MCF 10A (cell line): ENCODE results near the gene CX3CL1. TPM values are rescaled to one million over a fixed set of nuclear protein-coding genes. Genes with fewer than 3 reads are reported as not detected.

ENCODE experiments used
- Bru-seq: library from RNA; stranded (reverse); fragments of 400-500 nt; gene quantifications from one replicate; lab custom pipeline; 2021; lab: Mats Ljungman, UMichigan
- BruChase-seq, 2 experiments: library from RNA; stranded (reverse); fragments of 400-500 nt; gene quantifications; one replicate each; lab custom pipeline; 2021; lab: Mats Ljungman, UMichigan
- BruUV-seq: library from RNA; stranded (reverse); fragments of 400-500 nt; replicated peaks from 2 replicates; lab custom pipeline; 2021; lab: Mats Ljungman, UMichigan
- CTCF ChIA-PET: fragments of 300-600 bp; sonication (Branson Sonifier 250); formaldehyde crosslinking; extraction: SDS; loops from one replicate; lab custom pipeline; 2021; ENCODE audit warnings: antibody characterized with exemption, inconsistent platforms; lab: Yijun Ruan, JAX
- POLR2A ChIA-PET: fragments of 300-600, 350-650 bp; sonication (Branson Sonifier 250); formaldehyde crosslinking; extraction: SDS; loops from one replicate; lab custom pipeline; 2020; ENCODE audit warnings: antibody characterized with exemption, inconsistent platforms; lab: Yijun Ruan, JAX
- DNase-seq: peaks from one replicate; pipeline ENCODE4 v3.0.0-alpha.2; 2018; ENCODE audit not compliant: unreplicated experiment
- H3K27ac Mint-ChIP-seq: one replicate; pipeline ENCODE4 v1.8.0; 2022; ENCODE audit warnings: mild to moderate bottlenecking, low read depth, mixed read lengths; ENCODE audit not compliant: unreplicated experiment
- H3K27me3 Mint-ChIP-seq: one replicate; pipeline ENCODE4 v1.8.0; 2022; ENCODE audit warnings: mixed read lengths; ENCODE audit not compliant: insufficient read depth, unreplicated experiment
- H3K36me3 Mint-ChIP-seq: one replicate; pipeline ENCODE4 v1.8.0; 2022; ENCODE audit warnings: mild to moderate bottlenecking, moderate library complexity, mixed read lengths; ENCODE audit not compliant: insufficient read depth, unreplicated experiment
- H3K4me1 Mint-ChIP-seq: one replicate; pipeline ENCODE4 v1.8.0; 2022; ENCODE audit warnings: mixed read lengths; ENCODE audit not compliant: insufficient read depth, unreplicated experiment
- H3K4me3 Mint-ChIP-seq: one replicate; pipeline ENCODE4 v1.8.0; 2022; ENCODE audit warnings: mild to moderate bottlenecking, moderate library complexity, mixed read lengths; ENCODE audit not compliant: unreplicated experiment
- H3K9me3 Mint-ChIP-seq: one replicate; pipeline ENCODE4 v1.8.0; 2022; ENCODE audit warnings: mixed read lengths; ENCODE audit not compliant: unreplicated experiment
- intact Hi-C: fragments of 100-400 bp; cut with micrococcal nuclease; formaldehyde crosslinking; loops from 2 replicates; pipeline ENCODE4 v1.14.1; 2022
- long read RNA-seq: library from polyadenylated mRNA; stranded (forward); transcript quantifications from one replicate; pipeline ENCODE4 v2.0.0, GENCODE V29; 2022
- total RNA-seq: library from RNA; stranded (reverse); gene quantifications from 2 replicates; pipeline ENCODE4 v1.2.3, GENCODE V29; 2022
- TF ChIP-seq, protein P1 (sequence below): fragments of 200-600 bp; IDR thresholded peaks from one replicate; pipeline ENCODE4 v1.8.0; 2022; ENCODE audit warnings: antibody characterized with exemption, mild to moderate bottlenecking; ENCODE audit not compliant: unreplicated experiment

The CX3CL1 gene
- total RNA-seq = not detected in 2 replicates
- Bru-seq, nascent RNA = not detected
- BruChase-seq, experiment 1, labeled RNA remaining after a 6-hour chase = not detected
- BruChase-seq, experiment 2, labeled RNA remaining after a 2-hour chase = not detected
- long read RNA-seq = 0 reads

DNA sequence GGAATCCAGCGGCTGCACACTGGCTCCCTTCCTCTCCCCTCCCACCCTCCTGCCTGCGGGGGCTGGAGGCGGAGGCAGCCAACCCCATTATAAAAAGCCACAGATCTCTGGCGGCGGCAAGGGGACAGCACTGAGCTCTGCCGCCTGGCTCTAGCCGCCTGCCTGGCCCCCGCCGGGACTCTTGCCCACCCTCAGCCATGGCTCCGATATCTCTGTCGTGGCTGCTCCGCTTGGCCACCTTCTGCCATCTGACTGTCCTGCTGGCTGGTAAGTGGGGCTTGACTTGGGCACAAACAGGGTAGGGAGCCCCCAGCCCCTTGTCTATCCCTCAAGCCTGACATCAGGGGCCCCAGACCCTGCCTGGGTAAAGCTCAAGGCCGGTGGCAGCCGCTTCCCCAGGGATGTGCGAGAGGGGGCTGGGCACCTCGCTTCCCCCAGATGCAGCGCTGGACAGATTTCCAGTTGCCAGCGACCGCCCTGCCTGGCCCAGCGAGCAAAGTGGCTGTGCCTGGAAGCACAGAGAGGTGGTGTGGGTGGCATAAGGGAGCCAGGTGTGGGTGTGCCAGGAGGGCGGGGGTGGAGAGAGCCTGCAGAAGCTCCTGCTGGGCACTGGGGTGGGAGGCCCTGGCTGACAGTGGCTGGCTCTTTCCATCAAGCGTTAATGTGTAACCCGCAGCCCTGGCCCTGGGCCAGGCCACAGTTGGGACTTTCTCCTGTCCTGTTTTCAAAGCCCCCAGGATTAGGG lies at the start of gene CX3CL1:
Gene CX3CL1, plus strand, starts transcription at position 119 of the 745 bp plus-strand sequence. Its CDS starts 79 bp downstream, at position 198.
- TF ChIP-seq, protein P1, sequence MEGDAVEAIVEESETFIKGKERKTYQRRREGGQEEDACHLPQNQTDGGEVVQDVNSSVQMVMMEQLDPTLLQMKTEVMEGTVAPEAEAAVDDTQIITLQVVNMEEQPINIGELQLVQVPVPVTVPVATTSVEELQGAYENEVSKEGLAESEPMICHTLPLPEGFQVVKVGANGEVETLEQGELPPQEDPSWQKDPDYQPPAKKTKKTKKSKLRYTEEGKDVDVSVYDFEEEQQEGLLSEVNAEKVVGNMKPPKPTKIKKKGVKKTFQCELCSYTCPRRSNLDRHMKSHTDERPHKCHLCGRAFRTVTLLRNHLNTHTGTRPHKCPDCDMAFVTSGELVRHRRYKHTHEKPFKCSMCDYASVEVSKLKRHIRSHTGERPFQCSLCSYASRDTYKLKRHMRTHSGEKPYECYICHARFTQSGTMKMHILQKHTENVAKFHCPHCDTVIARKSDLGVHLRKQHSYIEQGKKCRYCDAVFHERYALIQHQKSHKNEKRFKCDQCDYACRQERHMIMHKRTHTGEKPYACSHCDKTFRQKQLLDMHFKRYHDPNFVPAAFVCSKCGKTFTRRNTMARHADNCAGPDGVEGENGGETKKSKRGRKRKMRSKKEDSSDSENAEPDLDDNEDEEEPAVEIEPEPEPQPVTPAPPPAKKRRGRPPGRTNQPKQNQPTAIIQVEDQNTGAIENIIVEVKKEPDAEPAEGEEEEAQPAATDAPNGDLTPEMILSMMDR = no peak
- no peak within 1 kb of the TSS for H3K27ac Mint-ChIP-seq
- CTCF ChIA-PET = no interaction called here
- POLR2A ChIA-PET = no interaction called here
- H3K27me3 Mint-ChIP-seq = peaks cover 12% of the 10 kb centered on the region
- H3K4me3 Mint-ChIP-seq = no peak within 1 kb of the TSS
- no peak for DNase-seq
- BruUV-seq = no TSS peak
- no peaks in the 10 kb centered on the region for H3K4me1 Mint-ChIP-seq
- no peaks in the 10 kb centered on the region for H3K36me3 Mint-ChIP-seq
- intact Hi-C loops = no loop called here
- no peaks in the 10 kb centered on the region for H3K9me3 Mint-ChIP-seq

DNA sequence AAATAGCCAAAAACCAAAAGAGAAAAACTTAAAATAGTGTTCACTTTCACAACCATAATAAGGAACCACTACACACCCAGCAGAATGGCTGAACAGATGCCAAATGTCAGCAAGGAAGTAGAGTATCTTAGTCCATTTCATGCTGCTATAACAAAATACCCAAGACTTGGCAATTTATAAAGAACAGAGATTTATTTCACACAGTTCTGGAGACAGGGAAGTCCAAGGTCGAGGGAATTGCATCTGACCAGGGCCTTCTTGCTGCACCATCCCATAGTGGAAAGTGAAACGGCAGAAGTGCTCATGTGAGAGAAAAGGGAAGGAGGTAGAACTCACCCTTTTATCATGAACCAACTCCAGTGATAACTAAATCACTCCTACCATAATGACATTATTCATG lies 47.5 kb upstream of the CX3CL1 start:
- intact Hi-C loops = no loop called here
- POLR2A ChIA-PET = no interaction called here
- Mint-ChIP-seq H3K36me3 (no peaks in the 10 kb centered on the region), H3K27me3 (no peaks in the 10 kb centered on the region), H3K4me3 (no peak overlapping the region), H3K27ac (no peak overlapping the region), H3K9me3 (no peaks in the 10 kb centered on the region), H3K4me1 (no peaks in the 10 kb centered on the region)
- no peak for DNase-seq
- CTCF ChIA-PET = no interaction called here
- BruUV-seq = no TSS peak
- TF ChIP-seq, protein P1 = no peak

DNA sequence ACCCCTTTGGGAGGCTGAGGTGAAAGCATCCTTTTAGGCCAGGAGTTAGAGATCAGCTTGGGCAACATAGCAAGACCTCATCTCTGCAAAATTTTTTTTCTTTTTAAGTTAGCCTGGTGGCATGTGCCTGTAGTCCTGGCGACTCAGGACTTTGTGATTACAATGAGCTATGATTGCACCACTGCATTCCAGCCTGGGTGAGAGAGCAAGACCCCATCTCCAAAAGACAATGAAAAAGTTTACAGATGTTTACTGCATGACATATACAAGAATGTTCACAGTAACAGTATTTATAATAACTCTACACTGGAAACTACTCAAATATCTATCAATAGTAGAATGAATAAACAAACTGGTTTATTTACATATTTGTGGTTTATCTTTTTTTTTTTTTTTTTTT lies 46.8 kb upstream of the CX3CL1 start:
- no peak for DNase-seq
- Mint-ChIP-seq H3K27me3 (no peaks in the 10 kb centered on the region), H3K36me3 (no peaks in the 10 kb centered on the region), H3K4me3 (no peak overlapping the region), H3K4me1 (no peaks in the 10 kb centered on the region), H3K27ac (no peak overlapping the region), H3K9me3 (no peaks in the 10 kb centered on the region)
- POLR2A ChIA-PET = no interaction called here
- BruUV-seq = no TSS peak
- intact Hi-C loops = no loop called here
- CTCF ChIA-PET = no interaction called here
- TF ChIP-seq, protein P1 = no peak

DNA sequence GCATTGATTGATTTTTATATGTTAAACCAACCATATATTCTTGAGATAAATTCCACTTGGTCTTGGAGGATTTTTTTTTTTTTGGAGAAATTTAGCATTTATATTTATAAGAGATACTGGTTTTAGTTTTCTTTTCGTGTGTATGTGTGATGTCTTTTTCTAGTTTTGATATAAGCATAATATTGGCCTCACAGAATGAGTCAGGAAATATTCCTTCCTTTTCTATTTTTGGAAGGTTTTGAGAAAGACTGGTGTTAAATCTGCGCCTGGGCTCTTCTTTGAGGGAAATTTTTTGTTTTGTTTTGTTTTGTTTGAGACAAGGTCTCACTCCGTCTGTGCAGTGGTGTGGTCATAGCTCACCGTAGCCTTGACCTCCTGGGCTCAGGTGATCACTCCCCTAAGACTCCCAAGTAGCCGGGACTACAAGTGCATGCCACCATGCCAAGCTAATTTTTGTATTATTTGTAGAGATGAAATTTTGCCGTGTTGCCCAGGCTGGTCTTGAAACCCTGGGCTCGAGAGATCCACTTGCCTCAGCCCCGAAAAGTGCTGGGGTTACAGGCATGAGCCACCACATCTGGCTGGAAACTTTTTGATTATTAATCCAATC lies 42.5 kb upstream of the CX3CL1 start:
- H3K27ac Mint-ChIP-seq = no peak overlapping the region
- DNase-seq = no peak
- POLR2A ChIA-PET = no interaction called here
- no peak overlapping the region for H3K4me3 Mint-ChIP-seq
- H3K4me1 Mint-ChIP-seq = no peaks in the 10 kb centered on the region
- no peaks in the 10 kb centered on the region for H3K27me3 Mint-ChIP-seq
- TF ChIP-seq, protein P1 = no peak
- no peaks in the 10 kb centered on the region for H3K9me3 Mint-ChIP-seq
- intact Hi-C loops = no loop called here
- no peaks in the 10 kb centered on the region for H3K36me3 Mint-ChIP-seq
- no TSS peak for BruUV-seq
- CTCF ChIA-PET = interaction anchor here (1.5 kb wide), 1 partner anchor 87 kb away, joined by 3 read pairs; no protein-coding TSS in a partner anchor
